SK-N-SH (cell line): Measurements from ENCODE around the gene KRT75.

Source experiments
- CTCF ChIP-seq: fragments of 200-600 bp; sonication (generic); IDR thresholded peaks from 2 replicates; pipeline ENCODE4 v1.6.1; 2017; ENCODE audit warnings: antibody characterized with exemption, mild to moderate bottlenecking, moderate library complexity
- EP300 ChIP-seq, 2 experiments: IDR thresholded peaks; 2 replicates each; pipeline versions ENCODE4 v1.4.0 to v1.6.1; 2012; ENCODE audit warnings: borderline replicate concordance in 1 of 2, low read depth in 1 of 2, low read length in 1 of 2
- EZH2phosphoT487 ChIP-seq: fragments of 200-600 bp; sonication (generic); IDR thresholded peaks from 2 replicates; pipeline ENCODE4 v1.6.1; 2017; ENCODE audit warnings: low read depth, mixed run types, mild to moderate bottlenecking, antibody characterized with exemption, moderate library complexity, borderline replicate concordance
- GABPA ChIP-seq: IDR thresholded peaks from 2 replicates; pipeline ENCODE4 v1.4.0; 2012; ENCODE audit warnings: low read depth, mild to moderate bottlenecking
- MXI1 ChIP-seq: IDR thresholded peaks from 2 replicates; pipeline ENCODE4 v1.6.1; 2012; ENCODE audit warnings: mild to moderate bottlenecking, low read depth, low read length, improper control_type of control experiment
- NFIC ChIP-seq: IDR thresholded peaks from 2 replicates; pipeline ENCODE4 v1.4.0; 2012; ENCODE audit warnings: borderline replicate concordance
- POLR2AphosphoS5 ChIP-seq: IDR thresholded peaks from 2 replicates; pipeline ENCODE4 v1.6.1; 2012; ENCODE audit warnings: low read depth, low read length
- RCOR1 ChIP-seq: fragments of 150-350 bp; IDR thresholded peaks from 2 replicates; pipeline ENCODE4 v1.6.1; 2017; ENCODE audit warnings: antibody characterized with exemption, low read length
- RFX5 ChIP-seq: IDR thresholded peaks from 2 replicates; pipeline ENCODE4 v1.6.1; 2012; ENCODE audit warnings: mild to moderate bottlenecking, improper control_type of control experiment, low read length
- RXRA ChIP-seq: IDR thresholded peaks from 2 replicates; pipeline ENCODE4 v1.4.0; 2012; ENCODE audit warnings: low read depth, mild to moderate bottlenecking, borderline replicate concordance
- TAF1 ChIP-seq: IDR thresholded peaks from 2 replicates; pipeline ENCODE4 v1.6.1; 2012; ENCODE audit warnings: low read depth, mild to moderate bottlenecking, low read length, moderate library complexity, borderline replicate concordance
- TEAD4 ChIP-seq: IDR thresholded peaks from 2 replicates; pipeline ENCODE4 v1.4.0; 2012; ENCODE audit warnings: mild to moderate bottlenecking, borderline replicate concordance; ENCODE audit not compliant: insufficient read depth
- YY1 ChIP-seq: IDR thresholded peaks from 2 replicates; pipeline ENCODE4 v1.4.0; 2012; ENCODE audit warnings: low read depth, mild to moderate bottlenecking

GRCh38 chr12:52438305-52439301, 4.4 kb upstream of the KRT75 start:
- TF ChIP-seq POLR2AphosphoS5: no peak
- no peak for TF ChIP-seq RCOR1
- TF ChIP-seq MXI1: no peak
- TF ChIP-seq EZH2phosphoT487: no peak
- TF ChIP-seq EP300 (IDR thresholded peaks at IDR 0.05; ENCODE audit: borderline replicate concordance in 1 of 2, low read depth in 1 of 2, low read length in 1 of 2): no peak
- TF ChIP-seq GABPA: no peak
- no peak for TF ChIP-seq CTCF
- TF ChIP-seq TAF1: no peak
- TF ChIP-seq TEAD4: no peak
- TF ChIP-seq RFX5: no peak
- TF ChIP-seq YY1: no peak
- no peak for TF ChIP-seq NFIC
- no peak for TF ChIP-seq RXRA
